Superior temporal gyrus (tissue), 1 donor: ENCODE measurements around the gene ZBTB8B.
"Not testable (repeated sequence)": the region's sequence is repeated elsewhere in the genome, so short reads cannot be mapped to it uniquely, and the experiment has no call there.

Experiments
- DNase-seq: peaks from one replicate; pipeline ENCODE4 v3.0.0-alpha.2; 2016; ENCODE audit errors: extremely low spot score

Gene ZBTB8B

GRCh38 chr1:32470431-32470830, 5.6 kb downstream of the ZBTB8B start:
- peak; percentile 58 for DNase-seq

GRCh38 chr1:32470991-32471694, 6.3 kb downstream of the ZBTB8B start:
- DNase-seq, result peak; percentile 26

- DNase-seq, result no peak
Observed at GRCh38 chr1:32471695-32472362, 7.0 kb downstream of the ZBTB8B start.

- DNase-seq, result not testable (repeated sequence)
Observed at GRCh38 chr1:32472966-32473365, 8.1 kb downstream of the ZBTB8B start.

- no peak for DNase-seq
Observed at GRCh38 chr1:32474954-32475353, 10.1 kb downstream of the ZBTB8B start.

- DNase-seq, result no peak
Observed at GRCh38 chr1:32480003-32480402, 15.1 kb downstream of the ZBTB8B start.

GRCh38 chr1:32480761-32481160, 15.9 kb downstream of the ZBTB8B start:
- DNase-seq, result no peak

- DNase-seq, result not testable (repeated sequence)
Observed at GRCh38 chr1:32481788-32482187, 16.9 kb downstream of the ZBTB8B start.

- DNase-seq, result no peak
Observed at GRCh38 chr1:32485554-32486255, 20.8 kb downstream of the ZBTB8B start.

- DNase-seq, result no peak
Observed at GRCh38 chr1:32486463-32487113, 21.7 kb downstream of the ZBTB8B start.

- no peak for DNase-seq
Observed at GRCh38 chr1:32487182-32487581, 22.3 kb downstream of the ZBTB8B start.

- DNase-seq, result no peak
Observed at GRCh38 chr1:32489774-32490454, 25.0 kb downstream of the ZBTB8B start.

- DNase-seq, result no peak
Observed at GRCh38 chr1:32491386-32491785, 26.5 kb downstream of the ZBTB8B start.

- DNase-seq, result no peak
Observed at GRCh38 chr1:32494196-32494595, 29.3 kb downstream of the ZBTB8B start.

- no peak for DNase-seq
Observed at GRCh38 chr1:32494711-32495337, 30.0 kb downstream of the ZBTB8B start.

GRCh38 chr1:32496127-32496526, 31.3 kb downstream of the ZBTB8B start:
- DNase-seq, result no peak

- no peak for DNase-seq
Observed at GRCh38 chr1:32498751-32499150, 33.9 kb downstream of the ZBTB8B start.

- peak; percentile 59 for DNase-seq
Observed at GRCh38 chr1:32500387-32501209, 35.7 kb downstream of the ZBTB8B start.

GRCh38 chr1:32501865-32502264, 37.0 kb downstream of the ZBTB8B start:
- DNase-seq, result no peak

GRCh38 chr1:32503153-32503552, 38.3 kb downstream of the ZBTB8B start:
- no peak for DNase-seq
